Stimulated activated CD4-positive, alpha-beta T cell treated with anti-CD3 and anti-CD28 coated beads, Interleukin-1b, Interleukin-23, amount 100 ng/mL, for 48 hours (primary cell): Measurements from ENCODE around the gene ANAPC1.
"Not testable (repeated sequence)": the region's sequence is repeated elsewhere in the genome, so short reads cannot be mapped to it uniquely, and the experiment has no call there.

Experiments
- DNase-seq: peaks from one replicate; pipeline ENCODE4 v3.0.0-alpha.2; 2020

ANAPC1 gene

DNA sequence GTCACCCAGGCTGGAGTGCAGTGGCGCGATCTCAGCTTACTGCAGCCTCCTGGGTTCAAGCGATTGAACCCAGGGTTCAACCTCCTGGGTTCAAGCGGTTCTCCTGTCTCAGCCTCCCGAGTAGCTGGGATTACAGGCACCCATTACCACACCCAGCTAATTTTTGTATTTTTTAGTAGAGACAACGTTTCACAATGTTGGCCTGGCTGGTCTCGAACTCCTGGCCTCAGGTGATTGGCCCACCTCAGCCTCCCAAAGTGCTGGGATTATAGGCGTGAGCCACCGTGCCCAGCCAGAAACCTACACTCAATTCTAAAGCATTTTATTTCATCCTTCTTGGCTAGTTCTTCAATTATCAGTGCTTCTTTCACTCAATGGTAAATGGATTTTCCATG lies 21.5 kb upstream of the ANAPC1 start:
- DNase-seq, result not testable (repeated sequence)

DNA sequence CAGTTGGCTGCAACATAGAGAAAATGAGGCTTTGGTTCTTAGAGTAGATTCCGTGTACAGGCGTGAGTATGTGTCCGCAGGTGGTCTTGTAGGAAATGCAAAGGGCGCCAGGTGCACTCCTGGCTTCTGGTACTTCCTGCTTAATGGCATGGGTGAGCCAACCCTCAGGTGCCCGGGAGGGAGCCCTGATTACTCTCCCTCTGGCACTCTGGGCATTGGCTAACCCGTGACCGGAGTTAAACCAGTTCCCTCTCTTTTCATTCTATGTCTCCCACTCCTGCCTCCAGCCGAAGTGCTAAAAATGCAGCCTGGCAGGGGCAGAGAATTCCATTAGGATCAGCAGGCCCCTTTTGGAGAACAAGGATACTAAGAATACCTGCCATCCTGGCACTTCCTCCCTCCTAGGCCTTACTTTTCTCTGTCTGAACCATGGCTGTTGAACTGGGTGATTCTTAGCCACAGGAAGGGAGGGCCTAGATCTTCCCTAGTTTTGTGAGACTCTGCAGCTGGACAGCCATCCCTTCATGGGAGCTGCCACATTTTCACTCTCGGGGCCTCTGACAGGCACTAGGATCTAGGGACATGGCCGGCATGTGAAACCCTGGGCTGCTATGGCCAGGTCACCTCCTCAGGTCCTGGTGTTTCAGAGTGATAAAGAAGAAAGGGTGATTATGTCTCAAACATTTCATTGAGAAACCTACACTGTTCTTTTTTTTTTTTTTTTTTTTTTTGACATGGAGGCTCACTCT lies 20.9 kb upstream of the ANAPC1 start:
- no peak for DNase-seq

GRCh38 chr2:111903930-111904439 lies 20.0 kb upstream of the ANAPC1 start:
- DNase-seq, result no peak

DNA sequence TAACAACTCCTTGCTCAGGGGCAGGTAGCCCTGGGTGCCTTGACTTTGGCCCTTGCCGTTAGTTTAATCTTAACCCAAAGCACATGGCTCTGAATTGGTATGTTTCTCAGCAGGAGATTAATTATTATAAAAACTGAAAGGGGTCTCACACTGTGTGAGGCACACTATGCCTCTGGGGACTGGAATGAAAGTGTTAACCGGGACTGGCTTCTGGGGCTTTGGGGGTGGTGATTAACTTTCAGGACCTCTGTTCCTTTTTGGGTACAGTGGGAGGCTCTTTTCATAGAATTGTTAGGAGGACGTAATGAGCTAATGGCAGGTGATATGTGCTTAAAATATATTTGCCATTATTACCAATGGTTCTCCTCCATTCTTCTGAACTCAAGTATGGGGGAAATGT lies 19.5 kb upstream of the ANAPC1 start:
- no peak for DNase-seq

DNA sequence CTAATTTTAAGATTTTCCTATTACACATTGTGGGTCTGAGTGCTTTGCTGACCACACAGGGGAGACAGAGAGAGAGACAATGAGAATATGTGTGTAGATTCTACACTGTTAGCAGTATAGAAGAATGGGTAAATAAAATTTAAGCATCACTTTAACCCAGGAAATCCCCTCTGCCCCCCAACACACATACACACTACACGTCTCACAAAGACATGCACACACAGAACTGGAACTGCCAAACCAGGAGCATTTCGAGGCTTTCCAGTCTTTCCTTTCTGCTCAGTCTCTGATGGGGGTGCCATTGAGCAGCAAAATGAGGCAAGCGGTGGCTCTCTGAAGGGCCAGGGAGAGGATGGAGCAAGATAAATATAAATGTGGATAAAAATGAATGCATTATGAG lies 16.9 kb upstream of the ANAPC1 start:
- DNase-seq, result no peak

DNA sequence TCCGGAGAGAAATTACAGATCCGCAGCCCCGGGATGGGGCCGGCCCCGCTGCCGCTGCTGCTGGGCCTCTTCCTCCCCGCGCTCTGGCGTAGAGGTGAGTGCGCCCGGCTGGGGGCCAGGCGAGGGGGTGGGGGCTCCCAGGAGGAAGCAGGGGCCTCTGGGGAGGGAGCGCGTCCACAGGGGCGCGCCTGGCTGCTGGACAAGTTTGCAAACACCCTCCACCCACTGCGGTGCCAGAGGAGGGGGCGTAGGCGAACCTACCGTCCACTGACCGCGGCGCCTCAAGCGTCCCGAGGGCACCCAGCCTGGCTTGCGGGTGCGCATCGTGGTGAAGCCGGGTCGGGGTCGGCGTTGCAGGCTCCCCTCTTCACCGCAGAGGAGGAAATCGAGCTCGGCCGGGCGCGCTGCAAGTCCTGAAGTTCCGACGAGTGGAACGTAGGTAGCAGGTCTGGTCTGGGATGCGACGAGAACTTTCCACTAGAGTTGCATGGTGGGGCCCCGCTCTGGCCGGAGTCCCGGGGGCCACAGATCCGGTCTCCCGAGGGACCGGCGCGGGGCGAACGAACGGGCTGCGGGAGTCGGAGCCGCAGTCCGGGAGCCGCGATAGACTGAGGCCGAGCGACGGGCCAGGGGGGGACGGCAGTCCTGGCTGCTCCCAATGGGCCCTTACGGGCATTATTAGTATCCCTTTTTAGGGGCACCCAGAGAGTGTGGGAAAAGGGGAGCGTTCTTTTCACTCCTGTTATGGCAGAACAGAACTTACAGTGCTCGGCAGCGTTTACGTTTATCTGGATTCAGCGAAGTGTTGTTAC lies 14.9 kb upstream of the ANAPC1 start:
- no peak for DNase-seq

DNA sequence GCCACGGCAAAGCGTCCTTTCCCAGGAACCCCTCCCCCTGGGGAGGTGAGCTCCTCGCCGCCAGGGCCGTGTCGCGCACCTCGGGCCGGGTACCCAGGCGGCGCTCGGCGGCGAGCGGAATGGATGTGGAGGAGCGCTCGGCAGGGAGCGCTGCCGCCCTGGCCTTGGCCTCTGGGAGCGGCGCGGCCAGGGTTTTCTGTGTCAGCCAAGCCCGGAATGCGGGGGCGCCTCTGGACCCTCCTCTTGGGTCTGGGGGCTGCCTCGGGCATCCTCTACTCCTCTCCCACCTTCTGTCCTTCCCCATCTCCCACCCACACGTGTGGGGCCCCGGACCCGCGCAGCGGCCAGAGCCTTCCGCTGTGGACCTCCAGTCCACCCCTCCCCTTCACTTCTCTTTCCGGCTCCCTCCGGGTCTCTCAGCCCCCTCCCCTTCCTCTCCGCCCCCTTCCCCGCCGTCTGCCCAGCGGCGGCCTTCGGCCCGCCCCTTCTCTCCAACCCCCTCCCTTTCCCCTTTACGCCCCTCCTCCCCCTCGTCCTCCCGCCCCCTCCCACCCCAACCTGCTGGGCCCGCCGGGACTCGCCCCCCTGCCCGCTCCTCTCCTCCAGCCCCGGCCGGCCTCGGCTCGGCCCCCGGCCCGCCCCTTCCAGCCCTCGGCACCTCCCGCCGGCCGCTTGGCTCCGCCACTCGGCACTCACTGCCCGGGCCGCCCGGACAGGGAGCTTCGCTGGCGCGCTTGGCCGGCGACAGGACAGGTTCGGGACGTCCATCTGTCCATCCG lies 14.1 kb upstream of the ANAPC1 start, which contains the start of gene MERTK:
Gene MERTK (plus strand): TSS at position 684 of the 779 bp plus-strand sequence. CDS start 129 bp downstream, outside the sequence.
- DNase-seq, result peak; percentile 60

- no peak for DNase-seq
Measured at GRCh38 chr2:111897630-111897923, 13.6 kb upstream of the ANAPC1 start.

- no peak for DNase-seq
Measured at GRCh38 chr2:111896576-111896975, 12.6 kb upstream of the ANAPC1 start.

GRCh38 chr2:111896024-111896423 lies 12.0 kb upstream of the ANAPC1 start:
- no peak for DNase-seq

DNA sequence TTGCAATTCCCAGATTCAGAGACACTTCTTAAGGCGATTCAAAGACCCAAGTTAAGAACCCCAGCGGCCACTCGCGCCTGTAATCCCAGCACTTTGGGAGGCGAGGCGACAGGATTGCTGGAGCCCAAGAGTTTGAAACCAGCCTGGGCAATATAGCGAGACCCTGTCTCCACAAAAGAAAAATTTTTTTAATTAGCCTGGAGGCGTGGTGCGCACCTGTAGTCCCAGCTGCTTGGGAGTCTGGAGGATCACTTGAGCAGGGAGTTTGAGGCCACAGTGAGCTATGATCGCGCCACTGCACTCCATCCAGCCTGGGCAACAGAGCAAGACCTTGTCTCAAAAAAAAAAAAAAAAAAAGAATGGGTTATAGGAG lies 585 bp upstream of the ANAPC1 start:
- DNase-seq, result no peak

DNA sequence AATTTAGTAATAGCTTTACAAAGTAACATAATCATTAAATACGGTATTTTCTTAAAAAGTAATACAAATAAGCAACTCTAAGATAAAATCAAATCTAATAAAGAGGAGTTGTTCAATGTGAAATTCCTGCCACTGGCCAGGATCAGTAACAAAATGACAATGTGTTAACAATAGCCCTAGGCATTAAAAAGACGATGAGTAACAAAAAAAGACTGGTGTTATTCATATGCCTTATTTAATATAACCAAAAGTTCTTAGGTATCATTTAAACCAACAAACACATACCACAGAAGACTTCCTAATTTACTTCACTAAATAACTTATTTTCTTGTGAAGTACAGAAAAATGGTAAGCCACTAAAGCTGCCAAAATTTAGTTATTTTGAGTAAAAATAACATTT lies 11.2 kb downstream of the ANAPC1 start:
- DNase-seq, result not testable (repeated sequence)

- DNase-seq, result not testable (repeated sequence)
Measured at GRCh38 chr2:111865124-111865523, 18.9 kb downstream of the ANAPC1 start.

DNA sequence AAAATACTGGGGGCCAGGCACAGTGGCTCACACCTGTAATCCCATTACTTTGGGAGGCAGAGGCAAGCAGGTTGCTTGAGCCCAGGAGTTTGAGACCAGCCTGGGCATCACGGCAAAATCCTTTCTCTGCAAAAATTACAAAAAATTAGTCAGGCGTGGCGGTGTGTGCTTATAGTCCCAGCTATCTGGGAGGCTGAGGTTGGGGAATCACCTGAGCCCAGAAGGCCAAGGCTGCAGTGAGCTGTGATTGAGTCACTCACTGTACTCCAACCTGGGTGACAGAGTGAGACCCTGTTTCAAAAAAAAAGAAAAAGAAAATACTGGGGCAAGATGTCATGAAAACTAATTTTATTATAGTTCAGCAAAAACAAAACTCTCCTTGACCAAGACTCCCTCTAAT lies 24.0 kb downstream of the ANAPC1 start:
- DNase-seq, result not testable (repeated sequence)

GRCh38 chr2:111852544-111852943 lies 31.4 kb downstream of the ANAPC1 start:
- not testable (repeated sequence) for DNase-seq

DNA sequence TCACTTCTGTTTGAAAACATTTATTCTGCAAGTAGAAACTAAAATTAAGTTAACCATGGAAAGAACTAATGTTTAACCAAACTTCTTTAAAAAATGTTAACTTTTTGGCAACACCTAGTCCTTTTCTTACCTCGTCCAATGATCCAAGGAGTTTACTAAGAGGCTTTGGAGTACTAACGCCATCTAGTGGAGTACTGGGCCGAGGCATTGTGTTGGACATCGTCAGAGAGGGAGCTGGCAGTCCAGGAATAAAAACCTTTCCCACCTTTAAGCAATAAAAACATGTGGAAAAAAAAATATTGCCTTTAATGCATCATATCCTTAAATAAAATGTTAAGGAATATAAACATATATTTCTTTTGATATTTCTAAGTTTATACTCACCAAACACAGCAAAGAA lies 33.3 kb downstream of the ANAPC1 start:
- DNase-seq, result peak; percentile 10

DNA sequence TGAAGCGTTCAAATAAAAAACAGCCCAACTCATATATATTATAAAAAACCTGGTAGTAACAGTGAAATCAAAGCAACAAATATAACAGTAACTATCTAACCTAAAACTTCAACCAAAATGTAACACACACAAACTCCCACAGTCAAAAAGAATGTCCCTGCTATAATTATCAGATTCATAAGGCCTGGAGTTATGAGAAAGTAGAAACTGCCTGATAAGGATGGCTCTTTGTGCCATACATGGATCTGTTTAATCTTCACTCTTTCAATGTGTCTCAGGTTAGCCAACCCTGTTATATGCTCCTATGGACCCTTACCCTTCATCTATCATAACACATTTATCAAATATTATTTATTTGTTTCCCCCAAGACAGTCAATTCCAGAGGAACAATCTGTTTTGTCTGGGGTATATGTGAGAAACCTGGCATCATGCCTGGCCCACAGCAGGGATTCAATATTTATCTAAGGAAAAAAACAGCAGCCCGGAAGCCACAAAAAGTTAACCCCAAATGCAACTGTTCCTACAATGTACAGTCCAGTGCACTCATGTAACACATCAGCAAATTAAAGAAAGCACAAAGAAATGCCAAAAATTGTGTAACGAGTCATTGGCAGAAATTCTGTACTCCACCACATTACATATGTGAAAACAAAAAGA lies 44.2 kb downstream of the ANAPC1 start:
- not testable (repeated sequence) for DNase-seq

DNA sequence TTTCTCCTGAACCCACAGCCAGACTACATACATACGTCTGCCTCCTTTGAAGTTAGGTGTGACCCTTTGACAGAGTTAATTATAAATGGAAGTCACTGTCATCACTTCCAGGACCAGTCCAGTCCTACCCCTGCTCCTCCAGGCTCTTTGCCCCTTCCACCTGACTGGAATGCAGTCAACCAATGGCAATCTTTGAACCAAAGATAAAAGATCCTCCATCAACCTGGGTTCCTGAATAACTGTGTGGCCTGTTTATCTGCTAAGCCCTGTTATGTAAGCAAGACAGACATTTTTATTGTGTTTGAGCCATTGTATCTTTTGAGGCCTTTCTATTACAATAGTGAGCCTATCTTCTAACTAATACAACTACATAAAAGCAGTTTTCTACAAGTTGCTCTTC lies 45.0 kb downstream of the ANAPC1 start:
- DNase-seq, result not testable (repeated sequence)

- not testable (repeated sequence) for DNase-seq
Measured at GRCh38 chr2:111834221-111834620, 49.8 kb downstream of the ANAPC1 start.

- not testable (repeated sequence) for DNase-seq
Measured at GRCh38 chr2:111830479-111830878, 53.5 kb downstream of the ANAPC1 start.

DNA sequence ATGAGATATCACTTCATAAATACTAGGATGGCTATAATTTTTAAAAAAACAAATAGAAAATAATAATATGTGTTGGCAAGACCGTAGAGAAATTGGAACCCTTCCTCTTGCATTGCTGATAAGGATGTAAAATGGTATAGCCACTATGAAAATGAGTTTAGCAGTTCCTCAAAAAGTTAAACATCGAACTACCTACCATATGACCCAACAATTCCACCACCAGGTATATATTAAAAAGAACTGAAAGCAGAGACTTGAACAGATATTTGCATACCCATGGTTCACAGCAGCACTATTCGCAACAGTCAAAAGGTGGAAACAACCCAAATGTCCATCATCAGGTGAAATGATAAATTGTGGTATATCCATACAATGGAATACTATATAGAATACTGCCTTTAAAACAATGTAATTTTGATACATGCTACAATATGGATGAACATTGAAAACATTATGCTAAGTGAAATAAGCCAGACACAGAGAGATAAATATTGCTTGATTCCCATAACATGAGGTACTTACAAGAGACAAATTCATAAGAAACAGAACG lies 55.7 kb downstream of the ANAPC1 start:
- not testable (repeated sequence) for DNase-seq

DNA sequence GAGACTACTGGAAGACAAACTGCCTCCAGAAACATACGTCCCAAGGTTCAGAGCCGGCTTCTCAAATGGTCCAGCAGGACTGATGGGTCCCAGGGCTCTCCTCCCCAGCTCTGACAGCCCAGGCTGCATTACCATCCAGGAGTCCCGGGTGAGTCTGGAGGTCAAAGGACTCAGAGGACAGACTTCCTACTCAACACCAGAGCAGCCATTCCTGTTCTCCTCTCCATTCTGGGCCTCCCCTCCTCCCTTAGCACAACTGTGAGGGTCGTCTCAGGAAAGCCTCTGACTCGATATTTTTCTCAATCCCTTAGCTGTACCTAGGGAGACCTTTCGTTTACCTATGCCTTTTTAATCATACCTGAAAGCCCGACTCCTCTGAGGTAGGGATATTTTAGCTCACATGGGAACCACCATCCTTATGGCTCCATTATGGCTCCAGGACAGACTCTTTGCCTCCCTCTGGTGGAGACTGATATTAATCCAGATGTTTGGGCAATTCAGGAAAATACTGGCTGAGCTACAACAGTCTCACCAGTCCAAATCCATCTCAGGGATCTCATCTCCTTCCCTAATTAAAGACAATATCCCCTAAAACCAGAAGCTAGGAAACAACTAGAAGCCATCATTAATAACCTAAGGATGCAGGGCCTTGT lies 70.9 kb downstream of the ANAPC1 start:
- DNase-seq, result not testable (repeated sequence)
